ENCODE data around the gene RMP24.
A peak's percentile ranks its signal among the peaks of the same experiment; 100 is the strongest.

Gene RMP24

GRCh38 chr18:35983147-35983546, 10.7 kb downstream of the RMP24 start:
- no peak for DNase-seq (ENCODE audit: low read depth in 2 of 2)

GRCh38 chr18:35983818-35984217, 11.3 kb downstream of the RMP24 start:
- TF ChIP-seq CTCF (conservative IDR thresholded peaks at IDR 0.05 in 1 of 2, IDR thresholded peaks at IDR 0.05 in 1 of 2; ENCODE audit: low read depth in 1 of 2, low read length in 2 of 2) (no peak), EZH2 (IDR thresholded peaks at IDR 0.05; ENCODE audit: low read length, missing control alignments) (no peak)
- Histone ChIP-seq H2AFZ (ENCODE audit: low read length) (no peak overlapping the region), H3K36me3 (ENCODE audit: control insufficient read depth, insufficient read depth, low read length) (peaks cover 7% of the 10 kb centered on the region), H3K4me3 (replicated peaks in 1 of 4; ENCODE audit: control extremely low read depth in 1 of 4, insufficient read depth in 1 of 4, low read depth in 3 of 4, low read length in 4 of 4) (no peak overlapping the region), H3K9ac (ENCODE audit: insufficient read depth, low read length) (no peak overlapping the region), H3K9me3 (ENCODE audit: control insufficient read depth, insufficient read depth, low read depth, low read length) (no peaks in the 10 kb centered on the region), H4K20me1 (ENCODE audit: control insufficient read depth, extremely low read depth, insufficient read depth, low read length) (no peaks in the 10 kb centered on the region), H3K27ac (ENCODE audit: insufficient read depth, low read length) (peak overlapping the region; percentile 24), H3K4me1 (ENCODE audit: control insufficient read depth, extremely low read depth, insufficient read depth, low read length) (peaks cover 8% of the 10 kb centered on the region), H3K4me2 (ENCODE audit: extremely low read depth, insufficient read depth, low read length) (no peak overlapping the region), H3K79me2 (ENCODE audit: control insufficient read depth, insufficient read depth, low read length) (no peaks in the 10 kb centered on the region), H3K27me3 (ENCODE audit: control insufficient read depth, insufficient read depth, low read length) (no peaks in the 10 kb centered on the region)
- DNase-seq (ENCODE audit: low read depth in 2 of 2): peak; percentile 30 to 87

More at GRCh38 chr18:35983147-35983546, 10.7 kb downstream of the RMP24 start:
- Histone ChIP-seq H3K9me3 (ENCODE audit: control insufficient read depth, insufficient read depth, low read depth, low read length) (no peaks in the 10 kb centered on the region), H3K27ac (ENCODE audit: insufficient read depth, low read length) (peak overlapping the region; percentile 24), H3K9ac (ENCODE audit: insufficient read depth, low read length) (no peak overlapping the region), H3K4me1 (ENCODE audit: control insufficient read depth, extremely low read depth, insufficient read depth, low read length) (peaks cover 8% of the 10 kb centered on the region), H2AFZ (ENCODE audit: low read length) (no peak overlapping the region), H3K4me3 (replicated peaks in 1 of 4; ENCODE audit: control extremely low read depth in 1 of 4, insufficient read depth in 1 of 4, low read depth in 3 of 4, low read length in 4 of 4) (no peak overlapping the region), H3K4me2 (ENCODE audit: extremely low read depth, insufficient read depth, low read length) (no peak overlapping the region), H3K79me2 (ENCODE audit: control insufficient read depth, insufficient read depth, low read length) (no peaks in the 10 kb centered on the region), H3K27me3 (ENCODE audit: control insufficient read depth, insufficient read depth, low read length) (no peaks in the 10 kb centered on the region), H4K20me1 (ENCODE audit: control insufficient read depth, extremely low read depth, insufficient read depth, low read length) (no peaks in the 10 kb centered on the region), H3K36me3 (ENCODE audit: control insufficient read depth, insufficient read depth, low read length) (peaks cover 7% of the 10 kb centered on the region)
- TF ChIP-seq CTCF (conservative IDR thresholded peaks at IDR 0.05 in 1 of 2, IDR thresholded peaks at IDR 0.05 in 1 of 2; ENCODE audit: low read depth in 1 of 2, low read length in 2 of 2): no peak
- TF ChIP-seq EZH2 (IDR thresholded peaks at IDR 0.05; ENCODE audit: low read length, missing control alignments): no peak

GRCh38 chr18:35991696-35992095, 19.2 kb downstream of the RMP24 start:
- no peak overlapping the region for H3K27ac ChIP-seq (ENCODE audit: insufficient read depth, low read length)
- DNase-seq (ENCODE audit: low read depth in 2 of 2): no peak
- no peak overlapping the region for H3K9ac ChIP-seq (ENCODE audit: insufficient read depth, low read length)
- TF ChIP-seq EZH2 (IDR thresholded peaks at IDR 0.05; ENCODE audit: low read length, missing control alignments): no peak
- no peak for TF ChIP-seq CTCF (conservative IDR thresholded peaks at IDR 0.05 in 1 of 2, IDR thresholded peaks at IDR 0.05 in 1 of 2; ENCODE audit: low read depth in 1 of 2, low read length in 2 of 2)
- no peak overlapping the region for H2AFZ ChIP-seq (ENCODE audit: low read length)
- H3K4me2 ChIP-seq (ENCODE audit: extremely low read depth, insufficient read depth, low read length): no peak overlapping the region
- H3K27me3 ChIP-seq (ENCODE audit: control insufficient read depth, insufficient read depth, low read length): no peaks in the 10 kb centered on the region
- no peaks in the 10 kb centered on the region for H3K79me2 ChIP-seq (ENCODE audit: control insufficient read depth, insufficient read depth, low read length)
- no peaks in the 10 kb centered on the region for H4K20me1 ChIP-seq (ENCODE audit: control insufficient read depth, extremely low read depth, insufficient read depth, low read length)
- H3K9me3 ChIP-seq (ENCODE audit: control insufficient read depth, insufficient read depth, low read depth, low read length): no peaks in the 10 kb centered on the region
- no peaks in the 10 kb centered on the region for H3K36me3 ChIP-seq (ENCODE audit: control insufficient read depth, insufficient read depth, low read length)
- no peaks in the 10 kb centered on the region for H3K4me1 ChIP-seq (ENCODE audit: control insufficient read depth, extremely low read depth, insufficient read depth, low read length)
- H3K4me3 ChIP-seq (replicated peaks in 1 of 4; ENCODE audit: control extremely low read depth in 1 of 4, insufficient read depth in 1 of 4, low read depth in 3 of 4, low read length in 4 of 4): no peak overlapping the region
